Lower lobe of right lung (tissue), 2 donors: ENCODE results near the gene UBE2L6. TPM values are rescaled to one million over a fixed set of nuclear protein-coding genes. Genes with fewer than 3 reads are reported as not detected.
A peak's percentile ranks its signal among the peaks of the same experiment; 100 is the strongest.
"Not testable (repeated sequence)": the region's sequence is repeated elsewhere in the genome, so short reads cannot be mapped to it uniquely, and the experiment has no call there.

Experiments used
- ATAC-seq, 2 donors: fragments of 200-7000 bp; cut with Tn5 transposase; one replicate each; pipeline ENCODE4 v1.9.1; 2020 to 2022; ENCODE audit warnings: mild to moderate bottlenecking in 2 of 2, moderate library complexity in 2 of 2
- DNase-seq: peaks from one replicate; pipeline ENCODE4 v3.0.0-alpha.2; 2020
- H3K27ac ChIP-seq: fragments of 200-600 bp; one replicate; pipeline ENCODE4 v1.8.0; 2022
- H3K27me3 ChIP-seq: fragments of 200-600 bp; one replicate; pipeline ENCODE4 v1.8.0; 2022; ENCODE audit warnings: low read depth
- H3K36me3 ChIP-seq: fragments of 200-600 bp; one replicate; pipeline ENCODE4 v1.8.0; 2022; ENCODE audit warnings: mild to moderate bottlenecking
- H3K4me1 ChIP-seq: fragments of 200-600 bp; one replicate; pipeline ENCODE4 v1.8.0; 2022
- H3K4me3 ChIP-seq: fragments of 200-600 bp; one replicate; pipeline ENCODE4 v1.8.0; 2022; ENCODE audit warnings: mild to moderate bottlenecking
- H3K9me3 ChIP-seq: fragments of 200-600 bp; one replicate; pipeline ENCODE4 v1.8.0; 2022
- CTCF ChIP-seq: fragments of 200-600 bp; IDR thresholded peaks from one replicate; pipeline ENCODE4 v1.8.0; 2022; ENCODE audit warnings: antibody characterized with exemption, mild to moderate bottlenecking
- intact Hi-C: fragments of 100-400 bp; cut with DNase I; formaldehyde crosslinking; loops from one replicate; pipeline ENCODE4 v1.11.0; 2022
- total RNA-seq: library from RNA; stranded (reverse); fragmentation: NEBNext Ultra II Directional; extraction: Animal tissue kit (Norgen Biotek cat#: 25700); gene quantifications from one replicate; pipeline ENCODE4 v1.2.1, GENCODE V29; 2021
- donor health status: DM: no; HTN: yes; CAD: no; lungs with severe emphysema.

UBE2L6 gene
- total RNA-seq, 1 donor from 2014 or later, result 172 TPM

GRCh38 chr11:57542582-57542981 is 24.9 kb downstream of the UBE2L6 start:
- H3K9me3 ChIP-seq, result no peaks in the 10 kb centered on the region
- no peak overlapping the region for H3K27ac ChIP-seq
- peaks cover 1% of the 10 kb centered on the region for H3K36me3 ChIP-seq
- no peak for TF ChIP-seq CTCF
- no peak overlapping the region for H3K4me3 ChIP-seq
- no peaks in the 10 kb centered on the region for H3K27me3 ChIP-seq
- intact Hi-C loops, result no loop called here
- no peaks in the 10 kb centered on the region for H3K4me1 ChIP-seq
- ATAC-seq (no peak), DNase-seq (no peak)

GRCh38 chr11:57541169-57541568 is 26.3 kb downstream of the UBE2L6 start:
- no peak for TF ChIP-seq CTCF
- intact Hi-C loops, result no loop called here
- ATAC-seq, result no peak

GRCh38 chr11:57539342-57539741 is 28.1 kb downstream of the UBE2L6 start:
- no peak for TF ChIP-seq CTCF
- no peaks in the 10 kb centered on the region for H3K36me3 ChIP-seq
- H3K9me3 ChIP-seq, result no peaks in the 10 kb centered on the region
- H3K4me3 ChIP-seq, result no peak overlapping the region
- H3K4me1 ChIP-seq, result no peaks in the 10 kb centered on the region
- intact Hi-C loops, result no loop called here
- H3K27me3 ChIP-seq, result no peaks in the 10 kb centered on the region
- DNase-seq (no peak), ATAC-seq (no peak)
- H3K27ac ChIP-seq, result no peak overlapping the region

More at GRCh38 chr11:57541169-57541568, 26.3 kb downstream of the UBE2L6 start:
- Histone ChIP-seq H3K4me3 (no peak overlapping the region), H3K27me3 (no peaks in the 10 kb centered on the region), H3K27ac (no peak overlapping the region), H3K4me1 (no peaks in the 10 kb centered on the region), H3K9me3 (no peaks in the 10 kb centered on the region), H3K36me3 (no peaks in the 10 kb centered on the region)
- DNase-seq, result no peak

GRCh38 chr11:57536947-57537619 is 30.4 kb downstream of the UBE2L6 start, which contains the start of gene SMTNL1:
Gene SMTNL1 (plus strand): TSS chr11:57537595. CDS start chr11:57542643, 5,048 bp downstream.
- no peaks in the 10 kb centered on the region for H3K9me3 ChIP-seq
- DNase-seq (no peak), ATAC-seq (peak in 1 of 2 donors; percentile 23)
- no peak within 1 kb of the TSS for H3K27ac ChIP-seq
- H3K4me3 ChIP-seq, result no peak within 1 kb of the TSS
- no peaks in the 10 kb centered on the region for H3K4me1 ChIP-seq
- no peak for TF ChIP-seq CTCF
- intact Hi-C loops, result no loop called here
- H3K36me3 ChIP-seq, result no peaks in the 10 kb centered on the region
- no peaks in the 10 kb centered on the region for H3K27me3 ChIP-seq

GRCh38 chr11:57534449-57534848 is 33.0 kb downstream of the UBE2L6 start:
- DNase-seq, ATAC-seq: not testable (repeated sequence)

More at GRCh38 chr11:57534449-57534848, 33.0 kb downstream of the UBE2L6 start:
- intact Hi-C loops, H3K36me3 ChIP-seq, H3K27me3 ChIP-seq, H3K9me3 ChIP-seq, H3K4me3 ChIP-seq, H3K27ac ChIP-seq: not testable (repeated sequence)
- H3K4me1 ChIP-seq, result peaks cover 13% of the 10 kb centered on the region
